Astrocyte of the hippocampus (primary cell): ENCODE results near the gene LAMTOR3.
A peak's percentile ranks its signal among the peaks of the same experiment; 100 is the strongest.

Experiments
- DNase-seq: peaks from one replicate; pipeline ENCODE4 v3.0.0; 2011; ENCODE audit warnings: low read depth, low spot score

Gene LAMTOR3

GRCh38 chr4:99894161-99894997 lies at the start of gene LAMTOR3:
Gene LAMTOR3 (minus strand): TSS chr4:99894427. CDS start chr4:99893963, 464 bp downstream.
- peak; percentile 94 for DNase-seq

- no peak for DNase-seq
These were observed 44.1 kb upstream of the LAMTOR3 start for GRCh38 chr4:99938243-99938753.

GRCh38 chr4:99934891-99935290 lies 40.7 kb upstream of the LAMTOR3 start:
- DNase-seq, result no peak

GRCh38 chr4:99927566-99927965 lies 33.3 kb upstream of the LAMTOR3 start:
- DNase-seq, result no peak

GRCh38 chr4:99921174-99921573 lies 26.9 kb upstream of the LAMTOR3 start:
- no peak for DNase-seq

GRCh38 chr4:99918656-99919055 lies 24.4 kb upstream of the LAMTOR3 start:
- no peak for DNase-seq

GRCh38 chr4:99917575-99917974 lies 23.3 kb upstream of the LAMTOR3 start:
- DNase-seq, result no peak

- DNase-seq, result peak; percentile 5
These were observed 21.2 kb upstream of the LAMTOR3 start for GRCh38 chr4:99915449-99915848.

GRCh38 chr4:99894998-99895397 lies 771 bp upstream of the LAMTOR3 start:
- no peak for DNase-seq

GRCh38 chr4:99893839-99894160 lies 427 bp downstream of the LAMTOR3 start:
- no peak for DNase-seq

GRCh38 chr4:99893029-99893428 lies 1.2 kb downstream of the LAMTOR3 start:
- DNase-seq, result no peak

- no peak for DNase-seq
These were observed 2.9 kb downstream of the LAMTOR3 start for GRCh38 chr4:99891351-99891750.

- peak; percentile 52 for DNase-seq
These were observed 6.4 kb downstream of the LAMTOR3 start for GRCh38 chr4:99887837-99888236.

GRCh38 chr4:99886146-99886545 lies 8.1 kb downstream of the LAMTOR3 start:
- DNase-seq, result peak; percentile 76

- DNase-seq, result no peak
These were observed 8.5 kb downstream of the LAMTOR3 start for GRCh38 chr4:99885687-99886086.

- DNase-seq, result peak; percentile 61
These were observed 9.1 kb downstream of the LAMTOR3 start for GRCh38 chr4:99885063-99885664.

GRCh38 chr4:99879458-99879857 lies 14.8 kb downstream of the LAMTOR3 start:
- no peak for DNase-seq

- DNase-seq, result no peak
These were observed 15.6 kb downstream of the LAMTOR3 start for GRCh38 chr4:99878604-99879003.

GRCh38 chr4:99876946-99877345 lies 17.3 kb downstream of the LAMTOR3 start:
- peak; percentile 45 for DNase-seq

GRCh38 chr4:99875071-99875470 lies 19.2 kb downstream of the LAMTOR3 start:
- no peak for DNase-seq

- DNase-seq, result no peak
These were observed 21.7 kb downstream of the LAMTOR3 start for GRCh38 chr4:99872570-99872969.

- DNase-seq, result peak; percentile 70
These were observed 26.1 kb downstream of the LAMTOR3 start for GRCh38 chr4:99868126-99868596.

GRCh38 chr4:99863804-99864203 lies 30.4 kb downstream of the LAMTOR3 start:
- peak; percentile 36 for DNase-seq
